GM21737 (cell line): ENCODE measurements around the gene MYH11.
"Not testable (repeated sequence)": the region's sequence is repeated elsewhere in the genome, so short reads cannot be mapped to it uniquely, and the experiment has no call there.

Experiments
- ATAC-seq: cut with Tn5 transposase; IDR thresholded peaks from one replicate; pipeline ENCODE4 v1.9.1; 2021; ENCODE audit warnings: mild to moderate bottlenecking, moderate library complexity; ENCODE audit not compliant: unreplicated experiment

The MYH11 gene

DNA sequence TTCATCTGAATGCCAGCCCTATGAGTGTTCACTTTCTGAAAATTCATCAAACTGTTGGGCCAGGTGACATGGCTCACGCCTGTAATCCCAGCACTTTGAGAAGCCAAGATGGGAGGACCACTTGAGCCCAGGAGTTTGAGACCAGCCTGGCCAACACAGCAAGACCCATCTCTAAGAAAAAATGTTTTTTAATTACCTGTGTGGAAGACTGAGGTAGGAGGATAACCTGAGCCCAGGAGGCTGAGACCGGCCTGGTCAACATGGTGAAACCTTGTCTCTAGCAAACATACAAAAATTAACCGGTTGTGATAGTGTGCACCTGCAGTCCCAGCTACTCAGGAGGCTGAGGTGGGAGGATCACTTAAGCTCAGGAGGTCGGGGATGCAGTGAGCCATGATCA lies 10.3 kb downstream of the MYH11 start:
- ATAC-seq, result no peak

- no peak for ATAC-seq
These were observed 13.1 kb downstream of the MYH11 start for GRCh38 chr16:15843635-15844279.

- not testable (repeated sequence) for ATAC-seq
These were observed 17.6 kb downstream of the MYH11 start for GRCh38 chr16:15839204-15839603.

DNA sequence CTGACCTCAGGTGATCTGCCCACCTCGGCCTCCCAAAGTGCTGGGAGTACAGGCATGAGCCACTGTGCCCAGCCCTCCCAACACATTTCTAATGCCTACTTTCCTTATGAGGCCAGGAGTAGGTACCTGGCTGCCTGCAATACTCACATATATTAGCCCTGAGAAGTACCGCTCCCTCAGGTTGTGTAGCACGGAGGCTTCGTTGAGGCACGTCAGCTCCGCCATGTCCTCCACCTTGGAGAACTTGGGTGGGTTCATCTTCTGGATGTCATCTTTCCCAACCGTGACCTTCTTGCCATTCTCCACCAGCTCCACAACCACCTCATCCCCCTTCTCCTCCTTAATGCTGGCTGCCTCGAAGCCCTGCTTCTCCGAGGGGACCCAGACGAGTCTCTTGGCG lies 19.1 kb downstream of the MYH11 start:
- ATAC-seq, result no peak

- no peak for ATAC-seq
These were observed 19.7 kb downstream of the MYH11 start for GRCh38 chr16:15836965-15837611.

- no peak for ATAC-seq
These were observed 20.8 kb downstream of the MYH11 start for GRCh38 chr16:15836074-15836473.

GRCh38 chr16:15835136-15835878 lies 21.5 kb downstream of the MYH11 start:
- ATAC-seq, result no peak

GRCh38 chr16:15834502-15834901 lies 22.3 kb downstream of the MYH11 start:
- ATAC-seq, result no peak

DNA sequence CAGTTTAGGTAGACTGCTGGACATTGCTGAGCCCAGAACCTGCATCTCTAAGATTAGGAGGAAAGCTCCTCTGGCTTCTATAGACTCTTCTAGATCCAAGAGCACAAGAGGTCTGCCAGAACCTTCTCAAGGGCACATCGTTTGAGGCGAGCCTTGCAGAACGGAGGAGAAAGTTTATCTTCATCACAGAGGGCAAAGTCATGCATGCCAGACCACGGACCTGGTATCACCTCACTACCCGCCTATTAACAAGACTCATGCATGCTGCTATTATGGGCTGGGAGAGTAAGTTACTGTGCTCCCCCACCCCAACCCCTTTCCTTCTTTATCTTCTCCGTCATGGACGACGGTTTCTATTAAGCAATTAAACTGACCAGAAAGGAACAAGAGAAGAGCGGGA lies 23.3 kb downstream of the MYH11 start:
- ATAC-seq, result no peak

DNA sequence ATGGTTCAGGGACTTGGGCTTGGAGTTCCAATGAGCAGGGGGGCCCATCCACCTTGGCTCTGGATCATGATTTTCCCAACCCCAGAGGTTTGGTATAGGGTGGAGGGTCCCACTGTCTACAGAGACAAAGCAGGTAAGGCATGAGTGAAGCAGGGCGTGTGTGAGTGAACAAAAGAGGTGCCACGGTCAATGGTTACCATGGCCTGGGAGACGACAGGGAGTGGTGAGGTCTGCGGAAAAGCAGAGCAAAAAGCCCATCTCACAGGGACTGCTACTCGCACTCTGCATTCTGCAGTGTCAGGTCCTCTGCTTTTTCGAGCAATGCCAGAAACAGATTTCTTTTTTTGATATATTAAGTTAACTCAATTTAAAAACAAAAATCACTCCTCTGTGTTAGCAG lies 24.6 kb downstream of the MYH11 start:
- ATAC-seq, result no peak

GRCh38 chr16:15830832-15831451 lies 25.9 kb downstream of the MYH11 start:
- ATAC-seq, result no peak

- no peak for ATAC-seq
These were observed 27.4 kb downstream of the MYH11 start for GRCh38 chr16:15829460-15829859.

GRCh38 chr16:15827709-15828343 lies 29.0 kb downstream of the MYH11 start:
- ATAC-seq, result no peak

- no peak for ATAC-seq
These were observed 29.5 kb downstream of the MYH11 start for GRCh38 chr16:15827299-15827698.

DNA sequence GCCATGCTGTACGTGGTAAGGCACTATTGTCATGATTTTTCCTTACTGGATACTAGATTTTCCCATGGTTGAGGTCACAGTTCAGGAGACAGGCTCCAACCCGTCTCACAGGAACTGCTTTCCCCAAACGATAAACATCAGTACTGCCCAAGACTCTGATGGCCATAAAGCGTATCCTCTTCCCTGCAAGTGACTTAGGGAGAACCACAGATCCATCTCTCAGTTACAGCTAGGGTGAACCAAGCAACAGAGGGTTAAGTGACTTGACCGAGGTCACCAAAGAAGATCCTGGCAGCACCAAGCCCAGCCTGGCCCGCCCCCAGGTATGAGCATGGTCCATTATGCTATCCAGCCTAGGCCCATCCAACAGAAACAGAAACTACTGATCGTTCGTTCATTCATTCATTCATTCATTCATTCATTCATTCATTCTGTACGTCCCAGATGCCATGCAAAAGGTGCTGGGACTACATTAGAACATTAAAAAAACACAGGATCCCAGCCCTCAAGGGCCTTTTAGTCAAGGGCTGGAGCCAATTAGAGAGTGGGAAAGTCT lies 31.0 kb downstream of the MYH11 start:
- ATAC-seq, result no peak

DNA sequence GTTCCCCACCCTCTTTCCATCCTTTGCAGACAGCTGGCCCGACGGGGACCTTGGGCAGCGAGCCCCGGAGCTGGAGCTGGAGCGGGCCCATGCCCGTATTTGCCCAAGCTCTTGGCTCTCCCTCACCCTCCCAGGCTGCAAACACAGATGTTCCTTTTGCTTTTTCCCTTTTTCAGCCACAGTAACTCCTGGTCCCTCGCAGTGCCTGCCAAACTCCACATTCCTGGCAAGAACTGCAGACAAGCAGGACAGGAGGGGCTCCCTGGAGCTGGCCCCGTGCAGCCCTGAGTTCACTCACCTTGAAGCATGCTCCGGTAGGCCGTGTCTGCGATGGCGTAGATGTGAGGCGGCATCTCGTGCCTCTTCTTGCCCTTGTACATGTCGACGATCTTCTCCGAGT lies 33.9 kb downstream of the MYH11 start:
- ATAC-seq, result no peak

GRCh38 chr16:15820837-15821236 lies 36.0 kb downstream of the MYH11 start:
- no peak for ATAC-seq

DNA sequence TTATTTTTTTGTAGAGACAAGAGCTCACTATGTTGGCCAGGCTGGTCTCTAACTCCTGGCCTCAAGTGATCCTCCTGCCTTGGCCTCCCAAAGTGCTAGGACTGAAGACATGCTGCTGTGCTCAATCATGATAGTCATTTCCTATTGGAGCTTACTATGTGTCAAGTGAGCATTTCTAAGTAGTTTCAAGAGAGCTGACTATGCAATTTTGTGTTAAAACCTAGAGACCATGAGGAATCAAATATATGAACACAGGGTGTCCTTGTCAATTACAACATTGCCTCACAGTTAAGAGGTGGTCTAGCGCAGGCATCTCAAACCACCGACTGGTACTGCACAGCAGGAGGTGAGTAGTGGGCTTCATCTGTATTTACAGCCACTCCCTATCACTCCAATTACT lies 37.8 kb downstream of the MYH11 start:
- ATAC-seq, result no peak

- no peak for ATAC-seq
These were observed 39.4 kb downstream of the MYH11 start for GRCh38 chr16:15817446-15817845.

- no peak for ATAC-seq
These were observed 40.6 kb downstream of the MYH11 start for GRCh38 chr16:15816228-15816627.

GRCh38 chr16:15812401-15812750 lies 44.5 kb downstream of the MYH11 start:
- not testable (repeated sequence) for ATAC-seq
